GM18526 (cell line): Measurements from ENCODE around the gene RCOR1.

Experiments
- POLR2A ChIP-seq: IDR thresholded peaks from 3 replicates; pipeline ENCODE4 v1.6.1; 2011; ENCODE audit not compliant: insufficient read length; ENCODE audit errors: extremely low read depth

The RCOR1 gene

GRCh38 chr14:102672410-102672960 is 80.0 kb downstream of the RCOR1 start:
- TF ChIP-seq POLR2A, result no peak

GRCh38 chr14:102675396-102675795 is 82.9 kb downstream of the RCOR1 start:
- no peak for TF ChIP-seq POLR2A

- no peak for TF ChIP-seq POLR2A
Observed at GRCh38 chr14:102678394-102678793, 85.9 kb downstream of the RCOR1 start.

- no peak for TF ChIP-seq POLR2A
Observed at GRCh38 chr14:102683399-102684297, 91.2 kb downstream of the RCOR1 start.

- TF ChIP-seq POLR2A, result no peak
Observed at GRCh38 chr14:102684298-102684663, 91.8 kb downstream of the RCOR1 start.

- no peak for TF ChIP-seq POLR2A
Observed at GRCh38 chr14:102686196-102686801, 93.8 kb downstream of the RCOR1 start.

GRCh38 chr14:102688290-102688689 is 95.8 kb downstream of the RCOR1 start:
- TF ChIP-seq POLR2A, result no peak

GRCh38 chr14:102690509-102691286 is 98.2 kb downstream of the RCOR1 start:
- no peak for TF ChIP-seq POLR2A

- TF ChIP-seq POLR2A, result no peak
Observed at GRCh38 chr14:102691763-102692162, 99.3 kb downstream of the RCOR1 start.

- TF ChIP-seq POLR2A, result no peak
Observed at GRCh38 chr14:102692334-102692733, 99.9 kb downstream of the RCOR1 start.

- no peak for TF ChIP-seq POLR2A
Observed at GRCh38 chr14:102693006-102693755, 100.7 kb downstream of the RCOR1 start.

- no peak for TF ChIP-seq POLR2A
Observed at GRCh38 chr14:102694530-102695166, 102.2 kb downstream of the RCOR1 start.

- no peak for TF ChIP-seq POLR2A
Observed at GRCh38 chr14:102695167-102695555, 102.7 kb downstream of the RCOR1 start.

GRCh38 chr14:102696332-102696731 is 103.9 kb downstream of the RCOR1 start:
- TF ChIP-seq POLR2A, result no peak
